Loucy (cell line): ENCODE data around the gene ASS1.

Experiments used
- CTCF ChIP-seq: fragments of 200-600 bp; sonication (generic); conservative IDR thresholded peaks from 2 replicates; pipeline ENCODE4 v1.5.1; 2014; ENCODE audit warnings: mild to moderate bottlenecking, antibody characterized with exemption, low read length
- EZH2phosphoT487 ChIP-seq: fragments of 200-600 bp; IDR thresholded peaks from 2 replicates; pipeline ENCODE4 v1.6.1; 2018; ENCODE audit warnings: antibody characterized with exemption, mild to moderate bottlenecking, moderate library complexity, borderline replicate concordance

GRCh38 chr9:130431536-130432303 lies 13.0 kb upstream of the ASS1 start:
- TF ChIP-seq CTCF (no peak), EZH2phosphoT487 (no peak)
